Mesothelial cell of epicardium (in vitro differentiated cells): ENCODE data around the gene MFAP2. TPM values are rescaled to one million over a fixed set of nuclear protein-coding genes. Genes with fewer than 3 reads are reported as not detected.

Experiments
- DNase-seq, 2 experiments: peaks; one replicate each; pipeline ENCODE4 v3.0.0; 2021; ENCODE audit warnings: low spot score in 2 of 2; ENCODE audit not compliant: unreplicated experiment in 2 of 2
- H3K27ac Mint-ChIP-seq: 2 replicates; pipeline ENCODE4 v1.8.0; 2021; ENCODE audit warnings: mixed read lengths
- H3K27me3 Mint-ChIP-seq: 2 replicates; pipeline ENCODE4 v1.8.0; 2021; ENCODE audit warnings: low read depth, mixed read lengths
- H3K36me3 Mint-ChIP-seq: 2 replicates; pipeline ENCODE4 v1.8.0; 2021; ENCODE audit warnings: mixed read lengths
- H3K4me1 Mint-ChIP-seq: 2 replicates; pipeline ENCODE4 v1.8.0; 2021; ENCODE audit warnings: mixed read lengths
- H3K4me3 Mint-ChIP-seq: 2 replicates; pipeline ENCODE4 v1.8.0; 2021; ENCODE audit warnings: mild to moderate bottlenecking, moderate library complexity, mixed read lengths
- H3K9me3 Mint-ChIP-seq: 2 replicates; pipeline ENCODE4 v1.8.0; 2021; ENCODE audit warnings: mixed read lengths
- total RNA-seq: library from RNA; stranded (reverse); gene quantifications from 3 replicates; pipeline ENCODE4 v1.2.1, GENCODE V29; 2021
- TF ChIP-seq, protein P1 (sequence below): fragments of 200-600 bp; sonication (generic); IDR thresholded peaks from one replicate; pipeline ENCODE4 v1.5.0; 2021; ENCODE audit warnings: antibody characterized with exemption; ENCODE audit not compliant: unreplicated experiment

Gene MFAP2
- total RNA-seq, 1 donor from 2014 or later: 445 TPM

DNA sequence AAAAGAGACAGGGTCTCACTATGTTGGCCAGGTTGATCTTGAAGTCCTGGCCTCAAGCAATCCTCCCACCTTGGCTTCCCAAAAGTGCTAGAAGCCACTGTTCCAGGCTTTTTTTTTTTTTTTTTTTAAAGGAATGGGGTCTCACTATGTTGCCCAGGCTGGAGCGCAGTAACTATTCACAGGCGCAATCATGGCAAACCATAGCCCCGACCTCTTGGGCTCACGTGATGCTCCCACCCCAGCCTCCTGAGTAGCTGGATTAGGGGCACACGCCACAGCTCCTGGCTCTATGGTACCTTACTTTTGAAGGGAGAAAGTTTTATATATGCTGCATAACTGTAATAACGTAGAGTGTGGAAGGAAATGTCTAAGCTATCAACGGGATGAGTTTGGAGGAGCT, 37.0 kb upstream of the MFAP2 start:
- H3K27ac Mint-ChIP-seq: no peak overlapping the region
- no peak overlapping the region for H3K4me3 Mint-ChIP-seq
- peaks cover 27% of the 10 kb centered on the region for H3K36me3 Mint-ChIP-seq
- no peak for DNase-seq
- H3K4me1 Mint-ChIP-seq: peaks cover 17% of the 10 kb centered on the region
- TF ChIP-seq, protein P1, sequence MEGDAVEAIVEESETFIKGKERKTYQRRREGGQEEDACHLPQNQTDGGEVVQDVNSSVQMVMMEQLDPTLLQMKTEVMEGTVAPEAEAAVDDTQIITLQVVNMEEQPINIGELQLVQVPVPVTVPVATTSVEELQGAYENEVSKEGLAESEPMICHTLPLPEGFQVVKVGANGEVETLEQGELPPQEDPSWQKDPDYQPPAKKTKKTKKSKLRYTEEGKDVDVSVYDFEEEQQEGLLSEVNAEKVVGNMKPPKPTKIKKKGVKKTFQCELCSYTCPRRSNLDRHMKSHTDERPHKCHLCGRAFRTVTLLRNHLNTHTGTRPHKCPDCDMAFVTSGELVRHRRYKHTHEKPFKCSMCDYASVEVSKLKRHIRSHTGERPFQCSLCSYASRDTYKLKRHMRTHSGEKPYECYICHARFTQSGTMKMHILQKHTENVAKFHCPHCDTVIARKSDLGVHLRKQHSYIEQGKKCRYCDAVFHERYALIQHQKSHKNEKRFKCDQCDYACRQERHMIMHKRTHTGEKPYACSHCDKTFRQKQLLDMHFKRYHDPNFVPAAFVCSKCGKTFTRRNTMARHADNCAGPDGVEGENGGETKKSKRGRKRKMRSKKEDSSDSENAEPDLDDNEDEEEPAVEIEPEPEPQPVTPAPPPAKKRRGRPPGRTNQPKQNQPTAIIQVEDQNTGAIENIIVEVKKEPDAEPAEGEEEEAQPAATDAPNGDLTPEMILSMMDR: no peak
- no peaks in the 10 kb centered on the region for H3K27me3 Mint-ChIP-seq
- no peaks in the 10 kb centered on the region for H3K9me3 Mint-ChIP-seq

DNA sequence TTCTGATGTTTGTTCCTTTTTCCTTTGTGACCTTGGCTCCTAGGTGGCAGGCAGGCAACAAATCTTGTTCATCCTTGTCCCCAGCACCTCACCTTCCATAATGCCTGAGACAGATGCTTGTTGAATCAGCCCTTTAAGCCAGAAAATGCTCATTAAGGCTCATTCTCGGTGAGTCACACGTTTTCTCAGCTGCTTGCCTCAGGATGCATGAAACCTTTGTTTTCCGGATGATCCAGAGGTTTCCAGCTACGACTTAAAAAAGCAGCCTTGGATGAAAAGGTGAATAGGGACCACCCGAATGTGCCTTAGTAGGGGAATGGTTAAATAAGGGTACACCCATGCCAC, 35.9 kb upstream of the MFAP2 start:
- Mint-ChIP-seq H3K4me1 (peaks cover 23% of the 10 kb centered on the region), H3K4me3 (no peak overlapping the region), H3K36me3 (peaks cover 24% of the 10 kb centered on the region), H3K27me3 (no peaks in the 10 kb centered on the region), H3K9me3 (no peaks in the 10 kb centered on the region), H3K27ac (peak overlapping the region; percentile 57)
- TF ChIP-seq, protein P1: no peak
- DNase-seq: no peak

DNA sequence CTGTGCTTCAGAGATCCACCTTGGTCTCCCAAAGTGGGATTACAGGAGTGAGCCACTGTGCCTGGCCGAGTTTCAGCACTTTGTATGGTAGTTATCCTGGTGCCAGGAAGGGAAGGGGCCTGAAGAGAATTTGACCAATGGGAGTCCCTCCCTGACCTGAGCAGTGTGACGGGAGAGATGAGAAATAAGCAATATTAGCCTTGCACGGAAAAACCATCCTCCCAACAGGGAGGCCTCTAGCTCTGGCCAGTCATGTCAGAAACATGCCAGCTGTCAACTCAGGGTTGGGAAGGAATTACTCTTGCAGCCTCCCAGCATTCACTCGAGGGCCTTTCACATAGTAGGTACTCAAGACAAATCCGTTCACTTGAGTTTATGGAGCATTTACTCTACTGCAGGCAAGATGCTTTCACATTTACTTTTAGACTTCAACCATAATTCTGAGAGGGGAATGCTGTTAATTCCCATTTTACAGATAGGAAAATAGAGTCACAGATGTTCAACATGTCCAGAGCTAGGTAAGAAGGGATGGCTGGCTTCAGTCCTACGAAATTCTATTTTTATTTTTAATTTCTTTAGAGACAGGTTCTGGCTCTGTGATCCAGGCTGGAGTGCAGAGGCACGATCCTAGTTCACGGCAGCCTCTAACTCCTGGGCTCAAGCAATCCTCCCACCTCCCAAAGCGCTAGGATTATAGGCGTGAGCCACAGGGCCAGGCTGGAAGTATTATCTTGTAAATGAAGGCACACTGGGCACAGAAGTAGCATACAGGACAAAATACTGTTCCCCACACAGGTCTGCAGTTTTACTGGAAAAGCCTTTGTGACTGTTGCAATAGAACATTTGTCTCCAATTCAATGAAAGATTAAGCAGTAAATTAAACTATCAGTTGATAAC, 34.5 kb upstream of the MFAP2 start:
- H3K27ac Mint-ChIP-seq: peak overlapping the region; percentile 53
- no peak for DNase-seq

DNA sequence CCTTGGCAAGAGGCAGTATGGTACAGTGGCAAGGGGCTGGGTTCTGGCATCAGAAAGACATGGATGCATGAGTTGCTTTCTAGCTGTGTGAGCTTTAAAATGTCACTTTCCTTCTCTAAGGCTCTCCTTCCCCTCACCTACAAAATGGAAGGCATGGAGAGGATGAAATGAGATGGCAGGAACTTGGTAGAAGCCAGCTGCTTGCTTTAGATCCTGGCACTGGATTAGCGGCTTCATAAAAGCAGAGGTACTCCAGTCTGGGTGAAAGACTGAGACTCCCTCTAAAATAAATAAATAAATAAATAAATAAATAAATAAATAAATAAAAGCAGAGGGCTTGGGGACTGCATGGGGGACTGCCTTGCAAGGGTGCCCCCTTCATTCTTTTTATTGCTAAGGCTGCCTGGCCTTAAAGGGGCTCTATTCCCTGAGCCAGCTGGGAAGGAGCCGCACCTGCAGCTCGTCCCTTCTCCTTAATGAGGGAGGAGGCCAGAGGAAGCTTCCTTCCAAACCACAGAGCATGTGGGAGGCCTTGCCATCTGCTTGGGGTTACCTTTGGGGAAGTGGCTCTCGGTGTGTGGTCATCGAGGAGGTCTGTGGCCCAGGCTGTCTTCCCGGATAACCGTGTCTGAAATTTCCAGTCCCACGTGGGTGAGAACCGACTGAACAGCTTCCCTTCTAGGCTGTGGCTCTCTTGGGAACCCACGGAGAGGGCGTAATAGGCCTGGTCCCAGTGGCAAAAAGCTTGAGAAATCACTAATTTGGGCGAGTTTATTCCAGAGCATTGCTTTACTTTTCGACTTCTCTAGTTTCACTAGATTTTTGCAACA, 33.3 kb upstream of the MFAP2 start:
- Mint-ChIP-seq H3K27ac (no peak overlapping the region), H3K9me3 (no peaks in the 10 kb centered on the region), H3K4me3 (no peak overlapping the region), H3K36me3 (peaks cover 2% of the 10 kb centered on the region), H3K4me1 (peaks cover 33% of the 10 kb centered on the region), H3K27me3 (no peaks in the 10 kb centered on the region)
- no peak for DNase-seq
- TF ChIP-seq, protein P1: no peak

More for the DNA sequence above, 34.5 kb upstream of the MFAP2 start:
- Mint-ChIP-seq H3K27me3 (no peaks in the 10 kb centered on the region), H3K36me3 (peaks cover 14% of the 10 kb centered on the region), H3K9me3 (no peaks in the 10 kb centered on the region), H3K4me1 (peaks cover 33% of the 10 kb centered on the region), H3K4me3 (no peak overlapping the region)
- TF ChIP-seq, protein P1: no peak

DNA sequence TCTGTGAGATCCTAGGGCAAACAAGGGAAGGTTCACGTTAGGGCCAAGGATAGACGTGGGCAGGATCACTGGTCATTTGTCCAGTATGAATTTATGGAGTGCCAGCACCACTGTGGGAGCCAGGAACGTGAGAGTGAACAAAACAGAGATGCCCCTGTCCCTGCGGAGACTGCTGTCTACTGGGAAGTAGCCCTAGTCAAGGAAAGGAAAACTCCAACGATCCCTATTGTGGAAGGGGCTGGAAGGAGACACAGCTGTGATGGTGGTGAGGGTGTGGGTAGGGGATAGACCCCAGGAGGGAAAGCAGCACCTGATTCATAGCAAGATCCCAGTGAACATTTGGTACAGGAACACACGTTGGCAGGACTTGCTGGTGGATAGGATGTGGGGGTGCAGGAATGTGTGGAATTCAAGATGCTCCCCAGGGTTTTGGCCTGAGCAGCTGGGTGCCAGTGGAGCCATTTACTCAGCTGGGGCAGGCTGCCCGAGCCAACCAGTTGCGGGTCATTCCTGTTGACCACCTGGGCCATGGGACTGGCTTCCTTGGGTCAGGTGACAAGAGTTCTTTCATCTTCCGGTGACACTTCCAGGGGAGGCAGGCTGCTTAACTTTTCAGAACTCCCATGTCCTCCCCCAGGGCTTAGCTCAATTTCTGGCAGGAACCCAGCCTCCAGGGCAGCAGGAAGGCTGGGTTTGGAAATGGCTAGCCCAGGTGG, 32.5 kb upstream of the MFAP2 start:
- TF ChIP-seq, protein P1: no peak

More for the DNA sequence above, 32.5 kb upstream of the MFAP2 start:
- DNase-seq: no peak
- Mint-ChIP-seq H3K4me1 (peaks cover 33% of the 10 kb centered on the region), H3K9me3 (no peaks in the 10 kb centered on the region), H3K27ac (no peak overlapping the region), H3K27me3 (no peaks in the 10 kb centered on the region), H3K36me3 (peaks cover 2% of the 10 kb centered on the region), H3K4me3 (peak overlapping the region; percentile 83)
